NCI-H82 treated with DMSO at 0.1 percent for 48 hours (cell line): ENCODE data around the gene SLC5A2.

Experiments
- DNase-seq: peaks from one replicate; lab custom pipeline; 2025; ENCODE audit not compliant: unreplicated experiment; lab: John Stamatoyannopoulos, UW

SLC5A2 gene

GRCh38 chr16:31459687-31460581 lies 23.0 kb upstream of the SLC5A2 start:
- DNase-seq: peak; percentile 96

GRCh38 chr16:31460582-31461002 lies 22.3 kb upstream of the SLC5A2 start:
- peak; percentile 5 for DNase-seq

GRCh38 chr16:31461201-31461920 lies 21.6 kb upstream of the SLC5A2 start:
- DNase-seq: no peak

- no peak for DNase-seq
Measured at GRCh38 chr16:31461921-31462804, 20.8 kb upstream of the SLC5A2 start.

- DNase-seq: no peak
Measured at GRCh38 chr16:31464348-31464769, 18.6 kb upstream of the SLC5A2 start.

GRCh38 chr16:31464781-31465260 lies 18.1 kb upstream of the SLC5A2 start:
- DNase-seq: no peak

- no peak for DNase-seq
Measured at GRCh38 chr16:31465788-31466370, 17.0 kb upstream of the SLC5A2 start.

GRCh38 chr16:31466381-31466841 lies 16.5 kb upstream of the SLC5A2 start:
- no peak for DNase-seq

GRCh38 chr16:31467151-31467773 lies 15.7 kb upstream of the SLC5A2 start:
- no peak for DNase-seq

- no peak for DNase-seq
Measured at GRCh38 chr16:31467858-31468257, 15.1 kb upstream of the SLC5A2 start.

- DNase-seq: no peak
Measured at GRCh38 chr16:31470615-31471014, 12.3 kb upstream of the SLC5A2 start.

GRCh38 chr16:31471241-31471874 lies 11.6 kb upstream of the SLC5A2 start:
- DNase-seq: no peak

GRCh38 chr16:31471875-31472708 lies 10.8 kb upstream of the SLC5A2 start, which contains the start of gene TGFB1I1:
Gene TGFB1I1, plus strand, starts transcription at chr16:31472152. Its CDS starts 37 bp downstream, at chr16:31472189.
- no peak for DNase-seq

- no peak for DNase-seq
Measured at GRCh38 chr16:31472709-31473203, 10.2 kb upstream of the SLC5A2 start.

GRCh38 chr16:31473264-31473984 lies 9.5 kb upstream of the SLC5A2 start:
- DNase-seq: no peak

GRCh38 chr16:31474173-31474714 lies 8.7 kb upstream of the SLC5A2 start:
- DNase-seq: no peak
